Measurements from ENCODE around the gene UNC45B.
"Not testable (repeated sequence)": the region's sequence is repeated elsewhere in the genome, so short reads cannot be mapped to it uniquely, and the experiment has no call there.

The UNC45B gene

DNA sequence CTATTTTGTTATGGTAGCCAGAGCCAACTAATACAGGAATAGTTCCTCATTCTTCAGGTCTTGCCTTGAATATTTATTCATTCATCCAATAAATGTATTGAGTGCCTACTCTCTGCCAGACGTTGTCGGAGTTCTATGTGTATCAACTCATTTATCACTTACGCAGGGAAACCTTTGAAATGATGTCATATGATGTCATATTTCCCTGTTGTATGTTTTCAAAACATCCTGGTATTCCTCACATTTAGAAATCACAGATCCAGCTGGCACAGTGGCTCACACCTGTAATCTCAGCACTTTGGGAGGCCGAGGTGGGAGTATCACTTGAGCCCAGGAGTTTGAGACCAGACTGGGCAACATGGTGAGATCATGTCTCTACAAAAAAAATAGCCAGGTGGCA lies 2.8 kb upstream of the UNC45B start:
- no peak for DNase-seq

DNA sequence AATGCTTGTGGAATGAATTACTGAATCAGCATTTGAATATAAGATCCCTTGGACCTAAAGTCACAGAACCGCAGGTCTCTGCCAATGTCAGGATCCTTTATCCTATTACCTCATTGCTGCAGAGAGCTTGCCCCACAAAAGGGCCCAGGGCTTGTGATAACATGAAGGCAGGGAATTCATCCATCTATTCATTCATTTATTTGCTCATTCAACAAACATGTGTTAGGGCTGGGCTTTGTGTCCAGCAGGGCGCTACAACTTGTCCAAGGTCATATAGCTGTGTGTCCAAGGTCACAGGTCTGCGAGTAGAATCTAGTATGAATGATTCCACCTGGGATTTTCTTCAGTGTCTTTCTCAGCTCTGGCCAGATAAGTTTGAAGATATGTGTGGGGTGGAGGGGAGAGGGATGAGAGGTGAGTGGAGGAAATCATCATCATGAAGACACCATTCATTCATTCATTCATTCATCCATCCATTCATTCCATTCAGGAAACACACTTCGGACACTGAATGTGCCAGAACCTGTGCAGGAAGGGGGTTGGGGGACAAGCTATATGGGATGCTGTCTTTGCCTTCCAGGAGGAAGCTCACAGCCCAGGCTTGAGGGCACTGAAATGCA lies 1.3 kb upstream of the UNC45B start:
- DNase-seq, result no peak

DNA sequence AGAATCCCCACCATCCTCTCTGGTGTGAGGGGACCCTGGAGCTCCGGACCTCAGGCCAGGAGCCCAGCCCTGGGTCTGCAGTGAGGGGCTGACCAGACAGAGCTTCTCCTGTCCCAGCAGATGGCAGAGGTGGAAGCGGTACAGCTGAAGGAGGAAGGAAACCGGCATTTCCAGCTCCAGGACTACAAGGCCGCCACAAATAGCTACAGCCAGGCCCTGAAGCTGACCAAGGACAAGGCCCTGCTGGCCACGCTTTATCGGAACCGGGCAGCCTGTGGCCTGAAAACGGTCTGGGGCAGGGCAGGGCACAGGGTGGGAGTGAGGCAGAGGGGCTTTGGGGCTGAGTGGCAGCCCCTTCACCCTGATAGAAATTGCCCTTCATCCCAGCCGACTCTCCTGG lies 527 bp downstream of the UNC45B start:
- no peak for DNase-seq

DNA sequence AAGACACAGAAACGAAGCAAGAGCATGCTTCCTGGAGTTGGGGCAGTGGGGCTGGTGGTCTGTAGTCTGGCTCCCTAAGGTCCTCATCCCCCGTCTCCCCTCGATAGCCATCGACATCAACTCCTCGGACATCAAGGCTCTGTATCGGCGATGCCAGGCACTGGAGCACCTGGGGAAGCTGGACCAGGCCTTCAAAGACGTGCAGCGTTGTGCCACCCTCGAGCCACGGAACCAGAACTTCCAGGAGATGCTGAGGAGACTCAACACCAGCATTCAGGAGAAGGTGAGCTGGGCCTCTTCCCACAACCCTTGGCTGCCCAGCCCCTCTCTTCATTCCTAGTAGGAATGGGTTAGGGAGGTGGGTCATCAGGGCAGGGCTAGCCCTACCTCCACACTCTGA lies 2.3 kb downstream of the UNC45B start:
- no peak for DNase-seq

DNA sequence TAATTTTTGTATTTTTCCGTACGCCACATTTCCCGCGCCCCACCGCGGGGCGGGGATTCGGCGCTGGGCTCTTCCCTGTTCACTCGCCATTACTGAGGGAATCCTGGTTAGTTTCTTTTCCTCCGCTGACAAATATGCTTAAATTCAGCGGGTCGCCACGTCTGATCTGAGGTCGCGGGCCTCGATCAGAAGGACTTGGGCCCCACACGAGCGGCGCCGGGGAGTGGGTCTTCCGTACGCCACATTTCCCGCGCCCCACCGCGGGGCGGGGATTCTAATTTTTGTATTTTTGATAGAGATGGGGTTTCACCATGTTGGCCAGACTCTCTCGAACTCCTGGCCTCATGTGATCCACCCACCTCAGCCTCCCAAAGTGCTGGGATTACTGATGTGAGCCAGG lies 3.5 kb downstream of the UNC45B start:
- not testable (repeated sequence) for DNase-seq

DNA sequence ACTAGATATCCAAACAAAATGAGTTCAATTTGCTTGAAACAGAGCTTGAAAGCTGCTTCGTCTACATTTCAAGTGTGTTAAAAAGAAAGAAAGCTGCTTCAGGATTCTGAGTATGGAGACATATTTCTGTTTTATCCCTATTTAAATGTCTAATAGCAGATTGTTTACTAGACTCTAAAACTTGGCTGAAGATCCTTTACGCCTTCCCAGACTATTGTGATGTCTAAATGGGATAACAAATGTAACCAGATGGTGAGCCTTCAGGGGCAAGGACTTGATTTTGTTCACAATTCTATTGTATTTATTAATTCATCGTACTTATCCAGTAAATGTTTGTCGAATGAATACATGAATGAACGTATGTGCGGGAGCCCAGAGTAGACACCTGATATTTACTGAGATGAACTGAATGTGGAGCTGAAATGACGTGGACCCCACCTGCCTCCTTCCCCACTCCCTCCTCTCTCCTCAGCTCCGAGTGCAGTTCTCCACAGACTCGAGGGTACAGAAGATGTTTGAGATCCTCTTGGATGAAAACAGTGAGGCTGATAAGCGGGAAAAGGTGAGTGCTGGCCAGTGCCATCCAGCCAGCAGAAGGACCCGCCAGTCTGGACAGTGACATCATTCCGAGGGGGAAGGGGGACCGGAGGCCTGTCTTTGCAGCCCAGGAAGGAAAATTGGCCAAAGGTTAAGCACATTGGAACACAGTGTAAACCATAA lies 5.0 kb downstream of the UNC45B start:
- DNase-seq, result no peak

DNA sequence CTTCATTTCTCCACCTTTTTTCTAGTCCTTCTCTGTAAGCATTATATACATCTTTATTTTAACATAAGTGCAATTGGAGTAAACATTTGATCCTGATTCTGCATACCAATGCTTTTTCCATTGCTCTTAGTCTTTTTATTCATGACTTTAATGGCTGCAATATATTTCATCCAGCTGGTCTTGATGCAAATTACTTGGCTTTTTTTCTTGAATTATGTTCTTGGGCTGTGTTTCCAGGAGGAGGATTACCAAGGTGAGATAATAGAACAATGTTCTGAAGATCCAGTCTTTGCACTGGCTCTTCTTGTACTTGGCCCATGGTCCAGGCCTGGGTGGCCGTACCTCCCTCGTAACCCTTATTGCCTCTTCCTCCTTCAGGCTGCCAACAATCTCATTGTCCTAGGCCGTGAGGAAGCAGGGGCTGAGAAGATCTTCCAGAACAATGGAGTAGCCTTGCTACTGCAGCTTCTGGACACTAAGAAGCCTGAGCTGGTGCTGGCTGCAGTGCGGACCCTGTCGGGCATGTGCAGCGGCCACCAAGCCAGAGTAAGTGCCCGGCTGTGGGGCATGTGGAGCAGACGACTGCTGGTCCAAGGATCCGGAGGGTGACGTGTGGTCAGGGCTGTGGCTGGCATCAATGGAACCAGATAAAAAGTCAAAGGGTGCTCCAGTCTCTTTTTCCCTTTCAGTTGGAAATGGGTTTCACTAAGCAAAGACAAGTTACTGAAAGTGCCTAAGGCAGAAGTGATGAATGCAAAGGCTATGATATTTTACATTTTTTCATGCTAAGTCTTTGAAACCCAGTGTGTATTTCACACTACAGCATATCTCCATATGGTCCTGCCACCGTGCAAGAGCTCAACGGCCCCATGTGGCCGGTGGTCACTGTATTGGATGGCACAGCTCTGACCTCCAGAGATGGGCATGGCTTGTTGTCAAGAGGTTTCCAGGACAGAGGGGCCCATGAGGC lies 6.9 kb downstream of the UNC45B start:
- DNase-seq, result no peak

DNA sequence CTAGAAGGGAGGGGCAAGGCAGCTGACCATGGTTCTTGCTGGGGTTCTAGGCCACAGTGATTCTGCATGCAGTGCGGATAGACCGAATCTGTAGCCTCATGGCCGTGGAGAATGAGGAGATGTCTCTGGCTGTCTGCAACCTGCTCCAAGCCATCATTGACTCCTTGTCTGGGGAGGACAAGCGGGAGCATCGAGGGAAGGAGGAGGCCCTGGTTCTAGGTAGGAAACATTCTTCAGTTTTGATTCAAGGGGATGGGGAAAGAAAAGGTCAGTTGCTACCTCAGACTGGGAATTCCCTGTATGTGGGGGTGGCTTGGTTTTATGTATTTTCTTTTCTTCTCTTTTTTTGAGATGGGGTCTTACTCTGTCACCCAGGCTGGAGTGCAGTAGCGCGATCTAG lies 7.6 kb downstream of the UNC45B start:
- DNase-seq, result no peak

DNA sequence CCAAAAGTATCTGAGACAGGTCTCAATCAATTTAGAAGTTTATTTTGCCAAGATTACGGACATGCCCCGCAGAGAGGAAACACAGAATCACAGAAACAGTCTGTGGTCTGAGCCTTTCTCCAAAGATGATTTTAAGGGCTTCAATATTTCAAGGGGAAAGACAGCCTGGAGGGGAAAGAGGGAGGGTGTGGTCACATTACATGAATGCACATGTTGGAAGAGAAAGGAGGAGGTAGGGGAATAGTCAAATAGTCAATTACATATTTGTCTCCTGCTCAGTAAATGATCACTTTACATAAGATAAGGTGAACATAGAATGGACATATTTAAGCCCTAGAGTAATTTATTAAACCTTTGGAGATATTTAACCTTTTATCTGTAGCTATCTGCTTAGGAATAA lies 12.3 kb downstream of the UNC45B start:
- no peak for DNase-seq

DNA sequence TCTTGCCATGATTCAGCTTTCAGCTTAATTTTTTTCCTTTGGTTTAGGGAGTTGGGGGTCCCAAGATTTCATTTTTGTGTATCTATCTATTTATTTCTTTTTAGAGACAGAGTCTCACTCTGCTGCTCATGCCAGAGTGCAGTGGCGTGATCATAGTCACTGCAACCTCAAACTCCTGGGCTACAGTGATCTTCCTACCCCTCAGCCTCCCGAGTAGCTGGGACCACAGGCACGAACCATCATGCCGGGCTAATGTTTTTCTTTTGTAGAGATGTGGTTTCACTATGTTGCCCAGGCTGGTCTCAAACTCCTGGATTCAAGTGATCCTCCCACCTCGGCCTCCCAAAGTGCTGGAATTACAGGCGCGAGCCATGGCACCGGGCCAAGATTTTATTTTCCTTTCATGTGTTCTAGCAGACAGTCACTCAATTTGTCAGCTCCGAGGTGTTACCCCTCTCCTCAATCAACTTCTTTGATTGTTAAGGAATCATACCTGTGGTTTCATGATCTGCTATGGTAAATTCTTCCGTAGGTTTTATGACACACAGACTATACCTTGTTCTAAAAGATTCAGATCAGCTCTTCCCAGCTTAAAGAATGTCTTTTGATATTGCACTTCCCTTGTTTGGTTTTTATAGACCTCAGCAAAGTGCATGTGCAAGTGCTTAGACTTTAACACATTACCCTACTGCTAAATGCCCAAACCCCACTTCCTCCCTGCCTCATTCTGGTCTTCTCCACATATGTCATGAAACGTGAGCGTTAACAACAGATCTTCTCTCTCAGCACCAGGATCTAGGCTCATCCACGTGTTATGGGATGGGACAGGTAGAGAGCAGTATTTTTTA lies 13.0 kb downstream of the UNC45B start:
- no peak for DNase-seq

DNA sequence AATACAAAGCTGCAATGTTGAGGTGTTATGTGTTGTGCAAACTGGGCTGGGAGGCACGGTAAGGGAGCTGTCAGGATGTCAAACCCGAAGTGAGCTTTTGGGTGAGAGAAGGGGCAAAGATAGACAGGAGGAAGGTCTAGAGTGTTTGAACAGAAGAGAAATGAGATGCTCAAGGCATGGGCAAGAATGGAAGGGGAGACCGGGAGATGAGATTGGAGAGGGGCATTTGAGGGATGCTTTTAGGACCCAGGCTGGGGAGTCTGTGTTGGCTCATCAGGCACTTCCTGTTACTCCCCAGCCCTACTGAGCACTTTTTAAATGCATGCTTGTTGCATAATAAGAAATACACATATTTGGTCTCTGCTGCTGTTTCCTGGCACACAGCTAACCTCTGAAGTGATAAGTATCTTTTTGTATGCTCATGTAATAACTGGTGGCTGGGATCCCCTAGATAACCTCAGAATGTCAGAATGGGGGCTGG lies 13.7 kb downstream of the UNC45B start:
- DNase-seq, result no peak

DNA sequence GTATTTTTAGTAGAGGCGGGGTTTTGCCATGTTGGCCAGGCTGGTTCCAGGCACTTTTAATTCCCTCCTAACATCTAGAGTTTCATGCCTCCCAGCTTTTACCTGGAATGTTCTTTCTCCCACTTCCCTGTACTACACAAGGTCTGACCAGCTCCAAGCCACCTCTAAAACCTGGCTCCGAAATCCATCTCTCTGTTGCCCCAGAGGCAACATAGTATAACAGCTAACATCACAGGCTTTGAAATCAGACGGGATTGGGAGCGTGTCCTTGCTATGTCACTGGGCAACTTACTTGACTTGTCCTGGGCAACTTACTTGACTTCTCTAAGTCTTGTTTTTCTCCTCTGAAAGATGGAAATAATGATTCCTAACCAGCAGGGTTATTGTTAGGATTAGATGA lies 15.1 kb downstream of the UNC45B start:
- DNase-seq, result no peak

DNA sequence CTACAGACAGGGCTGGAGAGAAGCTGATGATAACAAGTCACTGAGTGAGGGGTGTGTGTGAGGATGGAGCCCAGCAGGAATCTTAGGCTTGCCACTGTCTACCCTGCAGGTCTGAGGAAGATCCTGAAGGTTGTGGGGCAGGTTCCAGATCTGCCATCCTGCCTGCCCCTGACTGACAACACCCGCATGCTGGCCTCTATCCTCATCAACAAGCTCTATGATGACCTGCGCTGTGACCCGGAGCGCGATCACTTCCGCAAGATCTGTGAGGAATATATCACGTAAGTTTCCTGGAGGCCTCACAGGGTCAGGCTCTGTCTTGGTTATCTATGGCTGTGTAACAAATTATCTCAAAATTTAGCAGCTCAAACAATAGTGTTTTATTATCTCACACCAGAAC lies 16.3 kb downstream of the UNC45B start:
- DNase-seq, result no peak

DNA sequence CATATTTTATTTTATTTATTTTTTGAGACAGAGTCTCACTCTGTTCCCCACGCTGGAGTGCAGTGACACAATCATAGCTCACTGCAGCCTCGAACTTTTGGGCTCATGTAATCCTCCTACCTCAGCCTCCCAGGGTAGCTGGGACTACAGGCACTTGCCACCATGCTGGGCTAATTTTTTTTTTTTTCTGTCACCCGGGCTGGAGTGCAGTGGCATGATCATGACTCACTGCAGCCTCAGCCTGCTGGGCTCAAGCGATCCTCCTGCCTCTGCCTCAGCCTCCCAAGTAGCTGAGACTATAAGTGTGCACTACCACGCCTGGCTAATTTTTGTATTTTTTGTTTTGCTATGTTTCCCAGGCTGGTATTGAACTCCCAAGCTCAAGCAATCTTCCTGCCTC lies 17.1 kb downstream of the UNC45B start:
- no peak for DNase-seq

DNA sequence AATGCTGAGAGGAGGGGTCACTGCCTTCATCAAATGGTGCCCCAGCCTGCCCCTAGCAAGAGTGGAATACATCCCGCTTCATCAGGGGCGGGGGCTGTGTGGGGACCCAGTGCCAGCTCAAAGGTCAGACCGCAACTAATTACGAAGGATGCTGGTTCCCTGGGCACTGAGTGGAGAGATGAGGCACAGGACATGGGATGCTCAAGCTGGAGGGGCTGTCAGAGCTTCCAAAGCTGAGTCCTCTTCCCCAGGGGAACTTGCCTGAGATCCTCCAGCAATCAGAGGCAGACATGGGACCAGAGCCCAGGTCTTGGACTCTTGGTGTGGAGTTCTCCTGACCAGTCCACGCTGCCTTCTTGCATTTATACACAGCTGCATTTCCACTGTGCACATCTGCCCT lies 18.9 kb downstream of the UNC45B start:
- no peak for DNase-seq

DNA sequence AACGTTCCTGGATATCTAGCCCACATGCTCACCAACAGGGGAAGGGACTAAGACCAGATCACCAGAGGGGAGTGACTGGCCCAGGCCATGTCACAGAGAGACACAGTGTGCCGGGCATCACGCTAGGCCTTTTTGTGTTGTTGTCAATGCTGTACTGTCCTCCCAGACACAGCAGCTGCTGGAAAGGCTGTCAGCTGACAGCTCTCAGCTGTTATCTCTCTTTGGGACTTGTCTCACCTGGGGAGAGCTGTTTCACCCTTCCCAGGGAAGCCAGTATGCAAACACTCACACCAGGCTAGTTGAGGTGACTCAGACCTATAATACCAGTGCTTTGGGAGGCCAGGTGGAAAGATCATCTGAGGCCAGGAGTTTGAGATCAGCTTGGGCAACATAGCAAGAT lies 19.4 kb downstream of the UNC45B start:
- no peak for DNase-seq

DNA sequence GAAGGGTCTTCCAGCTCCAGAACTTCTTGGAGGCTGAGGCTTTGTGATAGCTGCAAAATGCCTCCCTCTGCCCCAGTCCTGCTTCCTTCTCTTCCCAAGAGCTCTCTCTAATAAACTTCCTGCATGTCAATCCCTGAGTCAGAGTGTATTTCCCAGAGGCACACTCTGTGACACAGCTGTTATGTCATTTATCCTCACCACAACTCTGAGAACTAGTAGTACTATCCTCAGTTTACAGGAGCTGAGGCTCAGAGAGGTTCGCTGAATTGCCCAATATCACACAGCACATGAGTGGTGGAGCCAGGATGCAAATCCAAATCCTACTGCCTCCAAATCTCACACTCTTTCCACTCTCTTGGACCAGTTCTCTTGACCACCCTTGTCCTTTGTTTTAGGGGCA lies 20.0 kb downstream of the UNC45B start:
- no peak for DNase-seq

DNA sequence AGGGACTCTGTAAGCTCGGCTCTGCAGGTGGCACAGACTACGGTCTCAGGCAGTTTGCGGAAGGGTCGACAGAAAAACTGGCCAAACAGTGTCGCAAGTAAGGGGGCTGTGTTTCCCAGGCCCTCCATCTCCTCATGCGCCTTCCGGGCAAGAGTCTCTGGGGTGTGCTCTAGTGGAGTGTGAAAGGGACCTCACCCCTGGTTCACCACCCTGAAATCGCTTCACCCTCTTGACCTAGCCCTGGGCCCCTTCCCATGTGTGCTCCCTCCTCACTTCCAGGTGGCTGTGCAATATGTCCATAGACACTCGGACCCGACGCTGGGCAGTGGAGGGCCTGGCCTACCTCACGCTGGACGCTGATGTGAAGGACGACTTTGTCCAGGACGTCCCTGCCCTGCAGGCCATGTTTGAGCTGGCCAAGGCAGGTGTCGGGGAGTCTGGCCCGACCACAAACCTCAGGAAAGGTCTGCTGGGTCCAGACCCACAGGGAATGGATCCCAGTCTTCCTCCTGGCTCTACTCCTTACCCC lies 22.3 kb downstream of the UNC45B start:
- no peak for DNase-seq

DNA sequence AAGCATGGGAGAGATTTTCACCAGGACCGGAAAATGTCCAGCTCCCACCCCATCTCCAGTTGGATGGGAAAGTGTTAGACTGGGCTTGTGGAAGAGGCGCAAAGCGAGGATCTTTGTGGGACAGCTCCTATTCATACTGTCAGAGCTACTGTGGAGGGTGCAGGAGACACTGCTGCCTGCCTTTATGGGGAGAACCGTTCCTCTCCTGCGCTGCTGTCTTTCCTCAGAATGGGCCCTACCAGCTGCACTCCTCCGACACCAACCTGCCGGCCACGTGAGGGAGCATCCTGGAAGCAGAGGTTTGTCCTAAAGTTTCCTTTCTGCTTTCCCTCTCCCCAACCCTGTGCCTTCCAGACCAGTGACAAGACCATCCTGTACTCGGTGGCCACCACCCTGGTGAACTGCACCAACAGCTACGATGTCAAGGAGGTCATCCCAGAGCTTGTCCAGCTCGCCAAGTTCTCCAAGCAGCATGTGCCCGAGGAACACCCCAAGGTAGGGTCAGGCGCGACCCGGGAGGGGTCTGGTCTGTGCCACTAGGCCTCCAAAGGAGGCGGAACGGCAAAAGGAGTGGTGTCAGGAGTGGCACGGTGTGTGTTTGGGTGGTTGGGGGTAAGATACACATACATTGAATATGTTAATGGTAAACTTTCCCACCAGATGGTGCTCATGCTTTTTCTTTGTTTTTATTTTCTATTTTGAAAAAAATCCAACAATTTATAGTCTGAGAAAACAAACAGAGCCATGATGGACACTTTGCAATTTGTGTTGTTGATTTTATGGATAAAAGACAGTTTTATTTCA lies 23.6 kb downstream of the UNC45B start:
- DNase-seq, result no peak

DNA sequence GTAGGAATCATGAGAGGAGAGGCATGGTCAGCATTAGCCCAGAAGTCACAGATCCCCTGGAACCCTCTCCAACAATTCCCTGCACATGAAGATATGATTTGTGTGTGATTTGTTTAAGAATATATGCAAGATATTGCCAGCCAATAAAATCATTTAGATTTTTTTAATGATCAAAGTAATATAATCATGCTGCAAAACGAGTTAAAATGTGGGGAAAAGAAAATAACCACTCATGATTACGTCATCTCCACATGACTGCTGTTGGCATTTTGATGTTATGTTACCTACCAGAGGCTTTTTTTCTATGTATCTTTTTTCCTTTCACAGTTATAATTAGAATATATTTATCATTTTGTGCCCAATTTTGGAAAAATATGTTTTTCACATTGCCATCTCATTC lies 24.2 kb downstream of the UNC45B start:
- DNase-seq, result no peak

DNA sequence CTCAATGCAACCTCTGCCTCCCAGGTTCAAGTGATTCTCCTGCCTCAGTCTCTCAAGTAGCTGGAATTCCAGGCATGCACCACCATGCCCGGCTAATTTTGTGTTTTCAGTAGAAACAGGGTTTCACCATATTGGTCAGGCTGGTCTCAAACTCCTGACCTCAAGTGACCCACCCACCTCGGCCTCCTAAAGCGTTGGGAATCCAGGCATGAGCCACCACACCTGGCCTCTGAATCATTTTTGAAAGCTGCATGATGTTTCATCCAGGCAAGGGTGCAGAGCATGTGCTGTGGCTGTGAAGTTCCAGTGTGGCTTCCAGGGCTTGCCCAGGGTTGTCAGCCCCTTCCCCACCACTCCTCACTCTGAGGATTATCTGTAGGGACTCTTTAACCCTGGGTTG lies 24.7 kb downstream of the UNC45B start:
- DNase-seq, result not testable (repeated sequence)
